ENCODE measurements around the gene LTBP4.

DNA sequence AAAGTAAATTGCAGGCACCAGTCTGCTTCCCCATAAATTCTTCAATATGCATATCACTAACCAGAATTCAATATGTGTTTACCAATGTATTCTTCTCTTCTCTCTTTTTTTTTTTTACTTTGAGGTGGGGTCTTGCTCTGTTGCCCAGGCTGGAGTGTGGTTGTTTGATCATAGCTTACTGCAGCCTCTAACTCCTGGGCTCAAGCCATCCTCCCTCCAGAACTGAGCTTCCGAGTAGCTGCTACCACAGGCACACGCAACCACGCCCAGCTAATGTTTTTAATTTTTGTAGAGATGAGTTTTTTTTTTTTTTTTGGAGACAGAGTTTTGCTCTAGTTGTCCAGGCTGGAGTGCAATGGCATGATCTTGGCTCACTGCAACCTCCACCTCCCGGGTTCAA is 16.8 kb downstream of the LTBP4 start:
- TF ChIP-seq POLR2AphosphoS5 (IDR thresholded peaks at IDR 0.05; ENCODE audit: insufficient read depth, low read depth, low read length) (no peak), MAX (IDR thresholded peaks at IDR 0.05; ENCODE audit: insufficient read depth, insufficient read length) (no peak), POLR2A (IDR thresholded peaks at IDR 0.05; ENCODE audit: low read depth, low read length) (no peak)
- TF ChIP-seq, protein P1, sequence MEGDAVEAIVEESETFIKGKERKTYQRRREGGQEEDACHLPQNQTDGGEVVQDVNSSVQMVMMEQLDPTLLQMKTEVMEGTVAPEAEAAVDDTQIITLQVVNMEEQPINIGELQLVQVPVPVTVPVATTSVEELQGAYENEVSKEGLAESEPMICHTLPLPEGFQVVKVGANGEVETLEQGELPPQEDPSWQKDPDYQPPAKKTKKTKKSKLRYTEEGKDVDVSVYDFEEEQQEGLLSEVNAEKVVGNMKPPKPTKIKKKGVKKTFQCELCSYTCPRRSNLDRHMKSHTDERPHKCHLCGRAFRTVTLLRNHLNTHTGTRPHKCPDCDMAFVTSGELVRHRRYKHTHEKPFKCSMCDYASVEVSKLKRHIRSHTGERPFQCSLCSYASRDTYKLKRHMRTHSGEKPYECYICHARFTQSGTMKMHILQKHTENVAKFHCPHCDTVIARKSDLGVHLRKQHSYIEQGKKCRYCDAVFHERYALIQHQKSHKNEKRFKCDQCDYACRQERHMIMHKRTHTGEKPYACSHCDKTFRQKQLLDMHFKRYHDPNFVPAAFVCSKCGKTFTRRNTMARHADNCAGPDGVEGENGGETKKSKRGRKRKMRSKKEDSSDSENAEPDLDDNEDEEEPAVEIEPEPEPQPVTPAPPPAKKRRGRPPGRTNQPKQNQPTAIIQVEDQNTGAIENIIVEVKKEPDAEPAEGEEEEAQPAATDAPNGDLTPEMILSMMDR (IDR thresholded peaks at IDR 0.05; ENCODE audit: extremely low read depth in 1 of 2, insufficient read depth in 1 of 2, low read depth in 1 of 2, low read length in 2 of 2): no peak

Measured in endothelial cell of umbilical vein (primary cell).